Left colon (tissue), 2 donors: Measurements from ENCODE around the gene EP400. TPM values are rescaled to one million over a fixed set of nuclear protein-coding genes. Genes with fewer than 3 reads are reported as not detected.
A peak's percentile ranks its signal among the peaks of the same experiment; 100 is the strongest.
"Not testable (repeated sequence)": the region's sequence is repeated elsewhere in the genome, so short reads cannot be mapped to it uniquely, and the experiment has no call there.

Experiments used
- ATAC-seq: fragments of 200-7000 bp; cut with Tn5 transposase; one replicate; pipeline ENCODE4 v1.9.1; 2020; ENCODE audit warnings: mild to moderate bottlenecking, moderate library complexity
- DNase-seq, 2 donors: peaks; one replicate each; pipeline ENCODE4 v3.0.0-alpha.2; 2020
- intact Hi-C, 2 donors: fragments of 100-400 bp; cut with DNase I in 1 of 2; cut with micrococcal nuclease in 1 of 2; formaldehyde crosslinking; loops; one replicate each; pipeline versions ENCODE4 v1.11.2 to v1.14.0; 2022; cut with DNase I, micrococcal nuclease
- total RNA-seq, 2 donors: library from RNA; stranded (reverse); fragmentation: NEBNext Ultra II Directional; extraction: Animal tissue kit (Norgen Biotek cat#: 25700); gene quantifications; one replicate each; pipeline ENCODE4 v1.2.1, GENCODE V29; 2021
- donor health status: DM: no; HTN: no; CAD: no.
- donor health status: DM: yes; HTN: yes; CAD: no.

The EP400 gene
- total RNA-seq, 2 donors from 2014 or later = 28.2 to 38.2 TPM

DNA sequence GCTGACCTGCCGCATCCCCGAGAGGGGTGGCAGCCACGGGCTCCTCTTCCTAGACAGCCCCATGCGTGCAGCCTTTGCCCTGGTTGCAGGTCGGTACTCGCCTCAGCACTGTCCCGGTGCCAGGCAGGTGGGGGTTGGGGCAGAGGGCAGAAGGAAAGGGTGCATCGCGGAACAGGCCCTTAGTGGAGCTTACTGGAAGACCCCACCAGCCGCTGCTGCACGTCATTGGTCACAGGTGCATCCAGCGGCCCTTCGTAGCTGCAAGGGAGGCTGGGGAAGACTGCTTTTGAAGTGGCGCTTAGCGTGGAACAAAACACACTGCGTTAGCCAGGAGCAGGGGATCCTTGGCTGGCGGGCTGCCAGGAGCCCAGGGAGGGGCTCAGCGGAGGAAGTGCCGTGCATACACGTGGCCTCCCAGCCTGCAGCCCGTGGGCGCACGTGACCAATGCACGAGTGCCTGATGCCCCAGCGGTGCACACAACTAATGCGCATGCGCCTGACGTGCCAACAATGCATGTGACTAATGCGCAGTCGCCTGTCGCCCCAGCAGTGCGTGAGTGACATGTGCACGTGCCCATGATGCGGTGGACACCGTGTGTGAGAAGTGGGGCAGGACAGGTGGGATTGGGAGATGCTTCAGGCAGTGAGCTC, 5.0 kb upstream of the EP400 start:
- peak in 1 of 2 donors; percentile 23 for DNase-seq
- intact Hi-C loops = no loop called here
- no peak for ATAC-seq

DNA sequence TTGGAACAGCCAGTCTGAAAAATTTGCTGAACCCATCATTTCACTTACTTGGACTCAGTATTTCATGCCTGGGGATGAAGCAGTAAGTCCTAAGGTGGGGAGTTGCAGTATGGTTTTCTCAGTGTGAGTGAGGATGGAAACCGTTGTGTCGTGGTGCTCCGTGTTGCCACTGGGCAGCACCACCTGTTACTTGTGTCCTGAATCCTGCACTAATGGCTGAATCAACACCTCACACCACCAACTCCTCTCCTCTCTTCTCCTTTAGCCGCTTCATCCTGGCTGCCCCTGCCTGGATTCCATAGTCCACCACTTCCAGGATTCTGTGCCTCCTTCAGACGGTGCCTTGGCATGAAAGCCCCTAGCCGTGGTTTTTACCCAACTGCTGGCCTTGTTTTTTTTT, 3.0 kb upstream of the EP400 start:
- DNase-seq (peak in 1 of 2 donors; percentile 1), ATAC-seq (no peak)
- intact Hi-C loops = no loop called here

DNA sequence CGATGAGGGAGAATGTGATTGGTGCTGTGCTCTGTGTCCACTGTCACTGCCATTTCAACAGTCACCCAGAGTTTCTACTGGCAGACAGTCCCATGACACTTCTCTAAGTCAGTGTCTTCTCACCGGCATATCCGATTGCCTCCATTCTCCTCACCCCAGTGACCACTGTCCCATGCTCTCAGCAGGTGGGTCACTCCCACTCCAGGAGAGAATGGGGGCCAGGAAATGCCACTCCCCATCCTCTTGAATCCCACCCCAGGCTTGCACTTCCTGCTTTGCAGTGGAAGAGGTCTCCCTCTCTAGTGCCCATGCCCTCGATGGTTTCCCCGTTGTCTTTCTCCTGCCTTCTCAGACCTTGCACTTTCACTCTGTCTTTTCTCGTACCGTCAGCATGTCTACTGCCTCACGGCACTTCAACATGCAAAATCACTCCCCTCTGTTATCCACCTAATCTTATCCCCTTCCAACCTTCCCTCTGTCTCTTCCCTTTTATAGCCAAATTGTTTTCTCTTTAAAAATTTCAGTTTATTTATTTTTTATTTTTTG, 2.2 kb upstream of the EP400 start:
- DNase-seq (peak in 1 of 2 donors; percentile 0), ATAC-seq (no peak)
- intact Hi-C loops = no loop called here

DNA sequence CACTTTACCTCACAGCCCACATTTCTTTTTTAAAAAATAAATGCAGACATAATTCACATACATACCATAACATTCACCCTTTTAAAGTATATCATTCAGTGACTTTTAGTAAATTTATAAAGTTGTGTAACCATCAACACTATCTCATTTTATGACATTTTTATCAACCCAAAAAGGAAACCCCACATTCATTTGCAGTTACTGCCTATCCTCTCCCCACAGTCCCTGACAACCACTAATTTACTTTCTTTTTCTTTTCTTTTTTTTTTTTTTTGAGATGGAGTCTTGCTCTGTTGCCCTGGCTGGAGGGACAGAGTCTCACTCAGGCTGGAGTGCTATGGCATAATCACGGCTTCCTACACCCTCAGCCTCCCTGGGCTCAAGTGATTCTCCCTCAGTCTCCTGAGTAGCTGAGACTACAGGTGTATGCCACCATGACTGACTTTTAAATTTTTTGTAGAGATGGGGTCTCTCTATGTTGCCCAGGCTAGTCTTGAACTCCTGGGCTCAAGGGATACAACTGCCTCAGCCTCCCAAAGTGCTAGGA, 1.5 kb upstream of the EP400 start:
- ATAC-seq (no peak), DNase-seq (no peak)
- intact Hi-C loops = no loop called here

DNA sequence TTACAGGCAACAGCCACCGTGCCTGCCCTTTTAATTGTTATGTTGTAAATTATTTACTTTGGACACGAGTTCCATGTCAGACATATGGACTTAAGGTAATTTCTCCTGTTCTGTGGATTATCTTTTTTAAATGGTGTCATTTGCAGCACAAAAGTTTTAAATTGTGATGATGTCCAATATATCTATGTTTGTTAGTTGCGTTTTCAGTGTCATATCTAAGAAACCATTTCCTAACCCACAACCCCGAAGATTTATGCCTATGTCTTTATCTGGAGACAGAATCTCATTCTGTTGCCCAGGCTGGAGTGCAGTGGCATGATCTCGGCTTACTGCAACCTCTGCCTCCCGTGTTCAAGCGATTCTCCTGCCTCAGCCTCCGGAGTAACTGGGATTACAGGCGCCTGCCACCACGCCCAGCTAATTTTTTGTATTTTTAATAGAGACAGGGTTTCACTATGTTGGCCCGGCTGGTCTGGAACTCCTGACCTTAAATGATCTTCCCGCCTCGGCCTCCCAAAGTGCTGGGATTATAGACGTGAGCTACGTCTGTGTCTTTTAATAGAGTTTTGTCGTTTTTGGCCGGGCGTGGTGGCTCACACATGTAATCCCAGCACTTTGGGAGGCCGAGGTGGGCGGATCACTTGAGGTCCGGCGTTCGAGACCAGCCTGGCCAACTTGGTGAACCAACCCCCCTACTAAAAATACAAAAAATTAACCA, 870 bp upstream of the EP400 start:
- ATAC-seq, DNase-seq, intact Hi-C loops: not testable (repeated sequence)

DNA sequence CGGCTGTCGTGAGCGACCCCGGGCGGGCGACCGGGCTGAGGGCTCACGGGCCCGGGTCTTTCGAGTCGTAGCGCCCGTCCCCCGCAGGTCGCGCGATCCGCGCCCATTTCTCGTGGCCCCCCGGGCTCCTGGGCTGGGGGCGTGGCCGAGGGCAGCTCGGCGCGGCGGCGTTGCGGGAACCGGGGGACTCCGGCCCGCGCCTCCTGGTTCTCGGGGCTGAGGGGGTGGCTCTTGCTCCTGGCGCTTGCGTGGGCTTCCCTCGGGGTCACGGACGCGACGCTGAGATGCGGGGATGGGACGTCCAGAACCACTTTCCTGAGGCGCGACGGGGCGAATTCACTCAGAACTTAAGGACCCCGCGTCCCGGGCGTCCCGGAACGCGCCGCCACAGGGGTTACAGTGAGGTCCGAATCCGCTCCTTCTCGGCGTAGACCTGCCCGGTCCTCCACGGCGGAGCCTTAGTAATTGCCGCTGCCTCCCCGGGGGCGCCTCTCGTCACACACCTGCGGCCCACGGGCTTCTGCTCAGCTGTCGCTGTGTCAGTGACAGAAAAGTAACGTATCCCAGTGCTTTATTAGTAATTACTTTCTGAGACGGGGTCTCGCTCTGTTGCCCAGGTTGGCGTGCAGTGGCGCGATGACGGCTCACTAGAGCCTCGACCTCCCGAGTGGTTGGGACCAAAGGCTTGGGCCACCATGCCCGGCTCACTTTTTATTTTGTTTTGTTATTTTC, 606 bp downstream of the EP400 start:
- ATAC-seq (peak; percentile 23), DNase-seq (peak; percentile 34 to 57)
- intact Hi-C loops = no loop called here

DNA sequence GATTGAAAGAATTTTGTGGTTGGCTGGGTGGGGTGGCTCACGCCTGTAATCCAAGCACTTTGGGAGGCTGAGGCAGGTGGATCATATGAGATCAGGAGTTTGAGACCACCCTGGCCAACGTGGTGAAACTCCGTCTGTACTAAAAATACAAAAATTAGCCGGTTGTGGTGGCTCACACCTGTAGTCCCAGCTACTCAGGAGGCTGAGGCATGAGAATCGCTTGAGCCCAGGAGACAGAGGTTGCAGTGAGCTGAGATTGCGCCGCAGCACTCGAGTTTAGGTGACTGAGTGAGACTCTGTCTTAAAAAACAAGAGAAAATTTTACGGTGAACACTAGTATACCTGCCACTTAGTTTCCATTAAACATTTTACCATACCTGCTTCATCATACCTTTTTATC, 4.1 kb downstream of the EP400 start:
- intact Hi-C loops, DNase-seq, ATAC-seq: not testable (repeated sequence)

DNA sequence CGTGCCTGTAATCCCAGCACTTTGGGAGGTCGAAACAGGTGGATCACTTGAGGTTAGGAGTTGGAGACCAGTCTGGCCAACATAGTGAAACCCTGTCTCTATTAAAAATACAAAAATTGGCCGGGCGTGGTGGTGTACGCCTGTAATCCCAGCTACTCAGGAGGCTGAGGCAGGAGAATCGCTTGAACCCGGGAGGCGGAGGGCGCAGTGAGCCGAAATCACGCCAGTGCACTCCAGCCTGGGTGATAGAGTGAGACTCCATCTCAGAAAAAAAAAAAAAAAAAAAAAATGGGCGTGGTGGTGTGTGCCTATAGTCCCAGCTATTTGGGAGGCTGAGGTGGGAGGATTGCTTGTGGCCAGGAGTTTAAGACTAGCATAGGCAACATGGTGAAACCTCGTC, 4.7 kb downstream of the EP400 start:
- intact Hi-C loops, DNase-seq, ATAC-seq: not testable (repeated sequence)

DNA sequence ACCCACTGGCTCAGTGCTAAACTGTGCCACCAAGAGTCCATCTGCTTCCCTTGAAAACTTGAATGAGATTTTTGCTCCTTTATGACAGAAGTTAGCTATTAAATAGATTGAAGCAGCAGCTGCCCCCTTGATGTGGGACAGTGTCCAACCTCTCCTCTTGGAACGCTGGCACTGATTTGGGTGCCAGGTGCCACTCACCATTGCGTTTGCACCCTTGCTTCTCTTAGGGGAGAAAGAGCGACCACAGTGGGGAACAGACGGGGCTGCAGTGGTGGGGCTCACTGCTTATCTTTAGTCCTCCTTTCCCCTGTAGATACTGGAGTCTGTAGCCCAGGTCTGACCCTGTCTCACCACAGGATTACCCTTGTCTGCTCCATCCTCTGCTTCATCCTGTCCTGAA, 9.4 kb downstream of the EP400 start:
- intact Hi-C loops = no loop called here

DNA sequence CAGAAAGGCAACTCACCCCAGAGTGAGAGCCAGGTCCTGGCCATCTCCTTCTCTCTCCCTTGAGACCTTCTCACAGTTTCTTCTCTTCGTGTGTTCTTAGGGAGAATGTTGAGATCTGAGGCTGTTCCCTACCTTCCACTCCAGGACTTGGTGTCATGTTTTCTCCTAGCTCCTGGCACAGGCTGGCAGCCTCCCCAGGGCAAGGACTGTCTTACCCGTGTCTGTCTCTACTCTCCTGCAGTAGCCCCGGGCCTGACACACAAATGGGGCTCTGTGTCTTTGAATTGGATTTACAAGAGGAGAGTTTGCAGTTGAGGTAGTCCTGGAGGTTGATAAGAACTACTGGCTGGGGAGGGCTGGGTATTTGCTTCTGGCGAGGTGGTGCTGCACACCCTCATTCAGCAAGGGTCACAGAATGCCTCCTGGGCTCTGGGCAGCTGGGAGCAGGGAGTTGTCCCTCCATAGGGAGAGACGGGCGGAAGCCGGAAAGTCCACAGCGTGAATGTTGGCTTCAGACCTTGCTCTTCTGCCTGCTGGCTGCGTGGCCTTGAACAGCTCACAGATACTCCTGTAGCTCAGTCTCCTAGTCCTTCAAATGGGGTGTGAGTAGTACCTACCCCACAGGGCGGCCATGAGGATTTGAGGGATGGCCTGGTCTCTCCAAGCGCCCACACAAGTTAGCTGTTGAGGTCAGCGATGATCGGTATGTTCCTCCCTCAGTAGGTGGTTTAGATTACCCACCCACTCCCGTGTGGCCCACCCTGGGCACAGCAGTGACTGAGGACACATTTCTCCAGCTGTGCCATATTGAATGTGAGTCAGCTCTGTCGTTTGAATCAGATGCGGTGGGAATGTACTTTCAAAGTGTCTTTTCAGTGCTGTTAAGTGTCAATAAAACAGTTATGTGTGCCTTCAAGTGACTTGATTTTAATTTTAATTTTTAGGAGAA, 10.2 kb downstream of the EP400 start:
- no peak for DNase-seq
- no peak for ATAC-seq
- intact Hi-C loops = no loop called here

More for the DNA sequence above, 9.4 kb downstream of the EP400 start:
- no peak for ATAC-seq
- no peak for DNase-seq

DNA sequence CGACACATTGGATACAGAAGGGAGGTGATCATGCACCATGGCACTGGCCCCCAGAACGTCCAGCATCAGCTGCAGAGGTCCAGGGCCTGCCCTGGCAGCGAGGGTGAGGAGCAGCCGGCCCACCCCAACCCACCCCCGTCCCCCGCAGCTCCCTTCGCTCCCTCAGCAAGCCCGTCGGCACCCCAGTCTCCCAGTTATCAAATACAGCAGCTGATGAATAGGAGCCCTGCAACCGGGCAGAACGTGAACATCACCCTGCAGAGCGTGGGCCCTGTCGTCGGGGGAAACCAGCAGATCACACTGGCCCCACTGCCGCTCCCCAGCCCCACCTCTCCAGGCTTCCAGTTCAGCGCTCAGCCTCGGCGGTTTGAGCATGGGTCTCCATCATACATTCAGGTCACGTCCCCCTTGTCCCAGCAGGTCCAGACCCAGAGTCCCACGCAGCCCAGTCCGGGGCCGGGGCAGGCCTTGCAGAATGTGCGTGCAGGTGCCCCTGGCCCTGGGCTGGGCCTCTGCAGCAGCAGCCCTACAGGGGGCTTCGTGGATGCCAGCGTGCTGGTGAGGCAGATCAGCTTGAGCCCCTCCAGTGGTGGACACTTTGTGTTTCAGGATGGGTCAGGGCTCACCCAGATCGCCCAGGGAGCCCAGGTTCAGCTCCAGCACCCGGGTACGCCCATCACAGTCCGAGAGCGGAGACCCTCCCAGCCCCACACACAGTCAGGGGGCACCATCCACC, 11.0 kb downstream of the EP400 start:
- ATAC-seq, intact Hi-C loops, DNase-seq: not testable (repeated sequence)

DNA sequence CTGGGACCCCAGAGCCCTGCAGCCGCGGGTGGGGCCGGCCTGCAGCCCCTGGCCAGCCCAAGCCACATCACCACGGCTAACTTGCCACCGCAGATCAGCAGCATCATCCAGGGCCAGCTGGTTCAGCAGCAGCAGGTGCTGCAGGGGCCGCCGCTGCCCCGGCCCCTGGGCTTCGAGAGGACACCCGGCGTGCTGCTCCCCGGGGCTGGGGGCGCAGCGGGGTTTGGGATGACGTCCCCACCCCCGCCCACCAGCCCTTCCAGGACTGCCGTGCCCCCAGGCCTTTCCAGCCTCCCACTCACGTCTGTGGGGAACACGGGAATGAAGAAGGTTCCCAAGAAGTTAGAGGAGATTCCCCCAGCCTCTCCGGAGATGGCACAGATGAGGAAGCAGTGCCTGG, 11.6 kb downstream of the EP400 start:
- DNase-seq, intact Hi-C loops, ATAC-seq: not testable (repeated sequence)

DNA sequence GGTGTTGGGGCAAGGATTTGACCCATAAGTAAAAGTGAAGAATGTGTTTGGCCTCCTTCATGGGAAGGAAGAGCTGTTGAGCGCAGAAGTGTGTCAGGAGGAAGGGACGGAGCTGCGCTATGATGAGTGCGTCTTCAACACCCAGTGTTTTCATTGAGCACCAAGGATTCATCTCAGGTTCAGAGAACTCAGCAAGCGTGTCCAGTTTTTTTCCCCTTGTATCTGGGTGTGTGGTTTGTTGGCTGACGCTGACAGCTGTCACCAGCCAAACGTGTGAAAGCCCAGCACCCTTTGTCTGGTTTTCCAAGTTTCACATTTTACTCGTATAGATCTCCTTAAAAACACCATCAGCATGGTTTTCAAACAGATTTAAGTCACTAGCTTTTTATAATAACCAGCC, 12.3 kb downstream of the EP400 start:
- intact Hi-C loops = no loop called here
- no peak for ATAC-seq
- no peak for DNase-seq

DNA sequence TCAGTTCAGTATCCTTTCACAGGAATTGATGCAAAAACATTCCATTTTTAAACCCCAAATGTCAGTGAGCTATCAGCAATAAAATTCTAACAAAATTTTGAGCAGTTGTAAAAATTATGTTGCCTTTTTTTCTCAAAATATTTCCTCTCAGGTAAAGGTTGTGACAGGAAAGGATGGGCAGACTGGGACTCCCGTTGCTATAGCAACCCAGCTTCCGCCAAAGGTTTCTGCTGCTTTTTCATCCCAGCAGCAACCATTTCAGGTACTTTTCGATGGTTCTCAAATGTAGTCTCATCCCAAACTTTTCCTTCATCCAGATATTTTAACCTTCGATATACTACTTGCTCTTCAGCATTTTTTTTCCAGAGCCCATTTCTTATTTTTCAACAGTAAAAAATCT, 13.6 kb downstream of the EP400 start:
- no peak for ATAC-seq
- intact Hi-C loops = no loop called here

DNA sequence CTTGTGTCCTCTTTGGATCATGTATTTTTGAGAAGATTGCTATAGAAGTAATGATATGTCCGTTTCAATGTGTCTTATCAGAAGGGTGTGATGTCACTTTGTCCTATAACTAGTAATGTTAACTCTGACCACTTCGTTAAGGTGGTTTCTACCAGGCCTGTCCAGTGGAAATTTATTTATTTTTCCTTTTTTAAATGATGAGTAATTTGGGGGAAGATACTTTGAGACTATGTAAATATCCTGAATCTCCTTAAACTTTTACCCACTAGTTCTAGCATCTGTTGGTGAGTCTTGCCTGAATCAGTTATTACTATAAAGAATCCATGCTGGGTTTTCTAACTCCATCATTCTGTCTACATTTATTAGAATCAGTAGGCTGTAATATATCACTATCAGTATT, 15.3 kb downstream of the EP400 start:
- ATAC-seq (no peak), DNase-seq (no peak)
- intact Hi-C loops = no loop called here

More for the DNA sequence above, 13.6 kb downstream of the EP400 start:
- DNase-seq = no peak

DNA sequence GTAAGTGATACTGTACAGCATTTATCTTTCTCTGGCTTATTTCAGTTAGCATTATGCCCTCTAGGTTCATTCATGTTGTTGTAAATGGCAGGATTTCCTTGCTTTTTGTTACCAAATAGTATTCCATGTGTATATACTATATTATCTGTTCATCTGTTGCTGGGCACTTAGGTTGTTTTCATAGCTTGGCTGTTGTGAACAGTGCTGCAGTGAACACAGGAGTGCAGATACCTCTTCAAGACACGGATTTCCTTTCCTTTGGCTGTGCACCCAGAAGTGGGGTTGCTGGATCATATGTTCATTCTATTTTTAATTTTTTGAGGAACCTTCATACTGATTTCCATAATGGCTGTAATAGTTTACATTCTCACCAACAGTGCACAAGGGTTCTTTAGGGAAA, 21.5 kb downstream of the EP400 start:
- intact Hi-C loops = no loop called here
- ATAC-seq (no peak), DNase-seq (no peak)

DNA sequence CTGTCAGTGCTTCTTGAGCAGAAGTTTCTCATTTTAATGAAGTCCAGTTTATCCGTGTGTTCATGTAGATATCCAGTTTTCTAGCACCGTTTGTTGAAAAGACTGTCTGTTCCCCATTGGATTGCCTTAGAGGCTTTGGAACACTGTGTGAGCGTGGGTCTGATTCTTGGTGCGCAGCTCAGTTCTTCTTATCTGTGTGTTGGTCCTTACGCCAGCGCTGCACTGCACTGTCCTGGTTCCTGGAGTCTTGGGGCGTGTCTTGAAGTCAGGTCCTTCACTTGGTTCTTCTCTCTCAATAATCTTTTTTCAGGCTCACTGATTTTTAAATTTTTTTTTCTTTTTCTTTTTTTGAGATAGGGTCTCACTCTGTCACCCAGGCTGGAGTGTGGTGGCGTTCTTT, 25.5 kb downstream of the EP400 start:
- no peak for ATAC-seq
- no peak for DNase-seq
- intact Hi-C loops = no loop called here

DNA sequence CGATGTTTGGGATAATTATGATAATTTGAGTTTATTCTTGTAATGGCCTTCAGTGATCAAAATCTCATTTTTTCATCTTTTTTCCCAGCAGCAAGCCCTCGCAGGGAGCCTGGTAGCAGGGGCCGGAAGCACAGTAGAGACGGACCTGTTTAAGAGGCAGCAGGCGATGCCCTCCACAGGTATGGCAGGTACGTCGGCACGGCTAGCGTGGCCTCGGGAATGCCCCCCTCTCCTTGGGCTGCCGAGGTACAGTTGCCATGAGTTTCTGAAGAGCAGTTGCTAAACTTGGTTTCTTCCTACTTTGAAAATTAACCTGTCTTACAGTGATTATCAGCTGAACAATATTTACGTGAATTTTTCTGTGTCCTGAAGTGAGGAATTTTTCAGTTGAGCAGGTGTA, 29.9 kb downstream of the EP400 start:
- ATAC-seq (no peak), DNase-seq (no peak)
- intact Hi-C loops = no loop called here
